Right lobe of liver (tissue), 6 donors: Measurements from ENCODE around the gene F12. TPM values are rescaled to one million over a fixed set of nuclear protein-coding genes. Genes with fewer than 3 reads are reported as not detected.

ENCODE experiments used
- ATAC-seq, 4 donors: fragments of 200-7000 bp; cut with Tn5 transposase; one replicate each; pipeline ENCODE4 v1.9.1; 2020; ENCODE audit warnings: mild to moderate bottlenecking in 4 of 4, moderate library complexity in 4 of 4
- DNase-seq, 3 donors: peaks; one replicate each; pipeline ENCODE4 v3.0.0-alpha.2; 2020
- H3K27ac ChIP-seq, 3 donors: fragments of 200-600 bp; one replicate each; pipeline ENCODE4 v1.8.0; 2022
- H3K27me3 ChIP-seq, 2 donors: fragments of 200-600 bp; one replicate each; pipeline ENCODE4 v1.8.0; 2022
- H3K36me3 ChIP-seq, 4 donors: fragments of 200-600 bp; sonication (generic) in 1 of 4; one replicate each; pipeline versions ENCODE4 v1.5.1 to v1.8.0; 2017 to 2022; ENCODE audit warnings: control low read depth in 1 of 4
- H3K4me1 ChIP-seq, 4 donors: fragments of 200-600 bp; sonication (generic) in 1 of 4; one replicate each; pipeline versions ENCODE4 v1.5.1 to v1.8.0; 2017 to 2022; ENCODE audit warnings: control low read depth in 1 of 4
- H3K4me3 ChIP-seq, 3 donors: fragments of 200-600 bp; one replicate each; pipeline ENCODE4 v1.8.0; 2022
- H3K9me3 ChIP-seq, 4 donors: fragments of 200-600 bp; sonication (generic) in 1 of 4; one replicate each; pipeline versions ENCODE4 v1.5.1 to v1.8.0; 2017 to 2022; ENCODE audit warnings: control low read depth in 1 of 4
- CTCF ChIP-seq, 4 donors: fragments of 200-600 bp in 3 of 4; fragments of 450-650 bp in 1 of 4; IDR thresholded peaks; one replicate each; pipeline versions ENCODE4 v1.5.1 to v1.8.0; 2016 to 2022; ENCODE audit warnings: antibody characterized with exemption in 4 of 4, mild to moderate bottlenecking in 2 of 4
- POLR2A ChIP-seq: fragments of 450-650 bp; IDR thresholded peaks from one replicate; pipeline ENCODE4 v1.6.1; 2017; ENCODE audit warnings: antibody characterized with exemption, mild to moderate bottlenecking
- WGBS: methylation state at CpG from one replicate; pipeline ENCODE4 v1.1.6; 2018; ENCODE audit warnings: low coverage, low lambda C conversion rate; ENCODE audit not compliant: insufficient coverage; ENCODE audit errors: missing lambda C conversion rate; 5-methylcytosine and 5-hydroxymethylcytosine counted together
- intact Hi-C, 2 donors: fragments of 100-400 bp; cut with DNase I; formaldehyde crosslinking; loops; one replicate each; pipeline versions ENCODE4 v1.11.2 to v1.14.1; 2022
- total RNA-seq, 6 experiments: library from RNA; depleted of rRNA in 2 of 6; stranded (reverse); fragments of >200 nt in 2 of 6; fragmentation: NEBNext Ultra II Directional in 3 of 6; extraction: Animal tissue kit (Norgen Biotek cat#: 25700) in 3 of 6; gene quantifications; one replicate each; pipeline versions ENCODE4 v1.1.0 to v1.2.4, GENCODE V29; 2016 to 2023
- donor health status: DM: no; HTN: yes; CAD: no.
- donor health status: DM: no; HTN: no; CAD: no.
- donor health status: DM: no; HTN: no; CAD: no.
- donor health status: DM: no; HTN: yes; CAD: no.
- donor health status: DM: no; HTN: yes; CAD: no.

Gene F12
- total RNA-seq, 6 experiments from 2014 or later: 236 to 518 (median 365) TPM

DNA sequence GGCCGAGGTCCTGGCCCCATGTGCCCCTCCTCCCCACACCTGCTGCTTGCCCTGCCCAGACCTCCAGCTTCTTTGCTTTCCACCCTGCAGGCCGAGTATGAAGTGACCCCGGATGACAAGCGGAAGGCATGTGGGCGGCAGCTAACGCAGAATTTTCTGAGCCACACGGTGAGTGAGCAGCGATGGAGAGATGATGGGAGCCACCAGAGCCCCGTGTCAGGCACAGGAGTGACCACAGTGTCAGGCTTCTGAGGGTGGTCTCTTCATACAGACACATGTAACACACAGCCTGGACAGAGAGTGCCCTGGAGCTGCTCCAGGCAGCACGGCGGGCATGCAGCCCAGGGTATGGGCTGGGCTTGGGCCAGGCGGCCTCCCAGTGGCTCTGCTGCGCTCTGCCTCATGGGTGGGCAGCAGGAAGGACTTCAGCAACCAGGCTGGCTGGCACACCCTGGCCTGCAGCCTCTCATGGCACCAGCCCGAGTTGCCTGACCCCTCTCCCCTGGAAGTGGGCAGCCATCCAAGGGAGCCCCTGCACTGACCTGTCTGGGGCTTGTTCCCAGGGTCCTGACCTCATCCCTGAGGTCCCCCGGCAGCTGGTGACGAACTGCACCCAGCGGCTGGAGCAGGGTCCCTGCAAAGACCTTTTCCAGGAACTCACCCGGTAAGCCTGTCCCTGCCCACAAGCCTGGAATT lies 22.9 kb upstream of the F12 start:
- Histone ChIP-seq H3K36me3 (peaks cover 0 to 42% (median 0%) of the 10 kb centered on the region in 4 donors), H3K4me1 (peaks cover 0 to 9% (median 0%) of the 10 kb centered on the region in 4 donors), H3K27me3 (no peaks in the 10 kb centered on the region), H3K9me3 (no peaks in the 10 kb centered on the region), H3K4me3 (no peak overlapping the region), H3K27ac (peak overlapping the region in 1 of 3 donors; percentile 24)
- DNase-seq (peak in 1 of 3 donors; percentile 52), ATAC-seq (no peak)
- TF ChIP-seq CTCF (IDR thresholded peaks at IDR 0.05): no peak
- no peak for TF ChIP-seq POLR2A
- 93% methylated on average over 6 of the region's 18 CpGs for WGBS
- intact Hi-C loops: no loop called here

GRCh38 chr5:177431317-177432142 lies 22.2 kb upstream of the F12 start:
- 92% methylated on average over 6 of the region's 29 CpGs for WGBS
- Histone ChIP-seq H3K36me3 (peaks cover 0 to 40% (median 0%) of the 10 kb centered on the region in 4 donors), H3K4me1 (peaks cover 0 to 12% (median 0%) of the 10 kb centered on the region in 4 donors), H3K4me3 (no peak overlapping the region), H3K9me3 (no peaks in the 10 kb centered on the region), H3K27ac (peak overlapping the region in 1 of 3 donors; percentile 24), H3K27me3 (no peaks in the 10 kb centered on the region)
- ATAC-seq (peak; percentile 2 to 20 (median 9)), DNase-seq (peak; percentile 58 to 76 (median 63))
- TF ChIP-seq POLR2A: no peak
- no peak for TF ChIP-seq CTCF (IDR thresholded peaks at IDR 0.05)
- intact Hi-C loops: no loop called here

GRCh38 chr5:177430972-177431316 lies 21.6 kb upstream of the F12 start:
- 96% methylated on average over 4 of the region's 7 CpGs for WGBS
- DNase-seq: no peak
- Histone ChIP-seq H3K27ac (peak overlapping the region in 1 of 3 donors; percentile 24), H3K36me3 (peaks cover 0 to 37% (median 0%) of the 10 kb centered on the region in 4 donors), H3K9me3 (no peaks in the 10 kb centered on the region), H3K27me3 (no peaks in the 10 kb centered on the region), H3K4me3 (no peak overlapping the region), H3K4me1 (peaks cover 0 to 12% (median 0%) of the 10 kb centered on the region in 4 donors)
- intact Hi-C loops: no loop called here
- no peak for ATAC-seq
- no peak for TF ChIP-seq CTCF (IDR thresholded peaks at IDR 0.05)
- no peak for TF ChIP-seq POLR2A

DNA sequence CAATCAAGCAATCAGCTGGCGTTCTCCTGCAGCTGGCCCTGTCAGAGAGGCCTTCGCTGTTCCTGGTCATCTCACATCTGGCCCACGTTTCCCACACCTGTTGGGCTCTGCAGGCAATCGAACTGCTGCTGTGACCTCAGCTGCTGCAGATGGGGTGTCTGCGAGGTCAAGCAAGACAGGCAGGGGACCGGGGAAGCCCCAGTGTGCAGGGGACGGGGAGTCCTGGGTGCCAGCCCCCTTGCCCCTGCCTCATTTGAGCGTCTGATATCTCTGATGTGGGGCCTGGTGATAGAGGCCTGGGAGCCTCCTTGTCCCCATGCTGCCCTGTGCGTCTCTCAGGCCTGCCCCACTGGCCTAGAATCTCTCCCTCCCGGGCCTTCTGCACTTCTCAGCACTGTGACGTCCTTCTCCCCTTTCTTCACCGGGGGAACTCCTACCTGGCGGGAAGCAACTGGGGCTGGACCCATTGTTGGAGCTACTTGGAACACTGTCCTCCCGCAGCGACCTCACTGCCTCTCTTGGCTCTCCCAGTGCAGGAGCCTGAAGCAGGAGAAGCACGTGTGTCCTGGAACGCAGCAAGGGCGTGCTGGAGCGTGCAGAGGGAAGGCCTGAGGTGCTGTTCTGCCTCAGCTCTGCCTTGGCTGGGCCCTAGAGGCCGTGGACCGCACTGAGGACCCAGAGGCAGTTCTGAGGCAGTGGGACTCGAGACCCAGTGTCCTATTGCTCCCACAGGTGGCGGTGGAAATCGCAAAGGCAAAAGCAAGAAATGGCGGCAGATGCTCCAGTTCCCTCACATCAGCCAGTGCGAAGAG lies 21.0 kb upstream of the F12 start:
- H3K4me1 ChIP-seq: peaks cover 0 to 16% (median 0%) of the 10 kb centered on the region in 4 donors
- 86% methylated on average over 8 of the region's 26 CpGs for WGBS

More for the DNA sequence above, 21.0 kb upstream of the F12 start:
- Histone ChIP-seq H3K36me3 (peaks cover 0 to 31% (median 0%) of the 10 kb centered on the region in 4 donors), H3K9me3 (no peaks in the 10 kb centered on the region), H3K27me3 (no peaks in the 10 kb centered on the region), H3K4me3 (no peak overlapping the region), H3K27ac (peak overlapping the region in 1 of 3 donors; percentile 33)
- no peak for ATAC-seq
- TF ChIP-seq CTCF (IDR thresholded peaks at IDR 0.05) (no peak), POLR2A (no peak)
- intact Hi-C loops: no loop called here
- DNase-seq: no peak
